ENCODE results near the gene KCTD18. TPM values are rescaled to one million over a fixed set of nuclear protein-coding genes. Genes with fewer than 3 reads are reported as not detected.

KCTD18 gene
- total and polyA plus RNA-seq, 2 of the 8 experiments (the other 6 are each of a cell fraction or from before 2014, with no cell fraction given) = 1.6 to 3.1 TPM

DNA sequence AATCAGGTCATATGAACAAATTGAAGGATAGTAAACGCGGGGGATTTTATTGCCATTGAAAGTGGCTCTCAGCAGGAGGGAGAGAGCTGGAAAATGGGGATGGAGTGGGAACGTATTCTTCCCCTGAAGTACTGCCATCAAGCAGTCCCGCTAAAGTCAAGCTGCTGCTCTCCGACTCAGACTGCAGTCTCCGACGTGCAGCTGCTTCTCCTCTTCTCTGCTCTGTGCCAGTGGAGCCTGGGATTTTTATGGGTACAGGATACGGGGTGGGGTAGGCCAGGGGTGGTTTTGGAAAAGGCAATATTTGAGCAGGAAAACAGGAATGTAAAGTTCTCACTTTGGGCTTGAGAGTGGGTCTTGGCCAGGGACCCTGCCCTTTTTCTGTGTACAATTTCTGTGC is 33.0 kb downstream of the KCTD18 start:
- no peak overlapping the region for H3K4ac ChIP-seq (replicated peaks; ENCODE audit: insufficient read length, low read depth, low read length)

More for the DNA sequence above, 33.0 kb downstream of the KCTD18 start:
- Histone ChIP-seq H3K14ac (ENCODE audit: insufficient read length) (no peak overlapping the region), H3K4me1 (replicated peaks in 1 of 4; ENCODE audit: control insufficient read depth in 3 of 4, insufficient read depth in 4 of 4, low read length in 3 of 4) (peaks cover 0 to 5% (median 3%) of the 10 kb centered on the region in 4 experiments; a peak in 3 of 7 replicates), H2AK5ac (ENCODE audit: low read depth, low read length) (no peak overlapping the region), H2BK120ac (replicated peaks; ENCODE audit: low read depth, low read length) (no peak overlapping the region), H4K8ac (ENCODE audit: extremely low read depth, insufficient read depth, low read length) (no peak overlapping the region), H3K27ac (ENCODE audit: low read depth, low read length) (no peak overlapping the region), H2AFZ (ENCODE audit: low read length) (no peak overlapping the region), H3K9ac (replicated peaks in 1 of 4; ENCODE audit: extremely low read depth in 1 of 4, low read depth in 3 of 4, low read length in 3 of 4) (no peak overlapping the region), H4K5ac (ENCODE audit: insufficient read length, low read depth, low read length) (no peak overlapping the region), H3K79me2 (ENCODE audit: control insufficient read depth in 1 of 2, insufficient read depth in 2 of 2, low read length in 2 of 2) (no peaks in the 10 kb centered on the region), H4K20me1 (replicated peaks in 1 of 2; ENCODE audit: control insufficient read depth in 1 of 2, insufficient read depth in 2 of 2, low read length in 2 of 2) (no peaks in the 10 kb centered on the region), H3K23ac (ENCODE audit: insufficient read length) (no peak overlapping the region), H2BK12ac (ENCODE audit: low read depth, low read length) (no peak overlapping the region), H3K36me3 (ENCODE audit: control insufficient read depth in 2 of 4, insufficient read depth in 4 of 4, low read length in 3 of 4) (peaks cover 17 to 59% (median 45%) of the 10 kb centered on the region in 4 experiments), H3K79me1 (ENCODE audit: low read depth, low read length) (no peaks in the 10 kb centered on the region), H3K56ac (replicated peaks; ENCODE audit: insufficient read length, low read depth, low read length) (no peak overlapping the region), H3K4me2 (ENCODE audit: insufficient read depth in 1 of 2, low read depth in 2 of 2, low read length in 2 of 2) (no peak overlapping the region), H2BK15ac (ENCODE audit: low read length) (no peak overlapping the region), H2BK5ac (ENCODE audit: low read depth, low read length) (no peak overlapping the region), H2BK20ac (ENCODE audit: low read length) (no peak overlapping the region), H4K91ac (replicated peaks; ENCODE audit: insufficient read length, low read length) (no peak overlapping the region), H3K23me2 (ENCODE audit: low read depth, low read length) (no peaks in the 10 kb centered on the region), H3K9me3 (ENCODE audit: insufficient read depth in 2 of 2, low read depth in 1 of 2, low read length in 1 of 2) (no peaks in the 10 kb centered on the region), H3K27me3 (replicated peaks in 1 of 4; ENCODE audit: control insufficient read depth in 3 of 4, extremely low read depth in 1 of 4, insufficient read depth in 3 of 4, low read length in 3 of 4) (no peaks in the 10 kb centered on the region), H3K4me3 (ENCODE audit: extremely low read depth in 1 of 4, insufficient read depth in 2 of 4, low read depth in 3 of 4, low read length in 4 of 4) (no peak overlapping the region), H3K18ac (ENCODE audit: extremely low read depth, low read length) (no peak overlapping the region)
- POLR2A ChIA-PET (ENCODE audit: partially characterized antibody) = interaction anchor here (1.4 kb wide), 2 partner anchors 27 to 35 kb away, joined by 4 read pairs; no protein-coding TSS in a partner anchor
- CTCF ChIA-PET (ENCODE audit: partially characterized antibody) = interaction anchor here (0.8 to 3.3 kb wide), 8 partner anchors 9 to 503 kb away, joined by 3 to 14 read pairs (median 4); no protein-coding TSS in a partner anchor
- whole genome bisulfite sequencing, 2 experiments (ENCODE audit: extremely low coverage in 1 of 2, insufficient coverage in 1 of 2, insufficient read length in 1 of 2, insufficient replicate concordance in 2 of 2, low coverage in 1 of 2, low lambda C conversion rate in 2 of 2, missing lambda C conversion rate in 1 of 2) = 80% methylated on average over 8 of the region's 8 CpGs; no CpG with 5 or more reads in 1 of the 2 experiments
- no peak for DNase-seq (ENCODE audit: low read depth in 1 of 2, low spot score in 2 of 2)
- FAIRE-seq = no peak
